Stimulated activated CD4-positive, alpha-beta T cell treated with anti-CD3 and anti-CD28 coated beads, TNF-alpha, amount 100 ng/mL, for 24 hours (primary cell): ENCODE results near the gene THOC5.
"Not testable (repeated sequence)": the region's sequence is repeated elsewhere in the genome, so short reads cannot be mapped to it uniquely, and the experiment has no call there.

Source experiments
- DNase-seq, 3 experiments: peaks; one replicate each; pipeline ENCODE4 v3.0.0-alpha.2; 2020; ENCODE audit warnings: low read depth in 3 of 3

Gene THOC5

GRCh38 chr22:29563652-29564460, 10.3 kb upstream of the THOC5 start:
- DNase-seq: no peak

GRCh38 chr22:29559853-29560252, 6.3 kb upstream of the THOC5 start:
- no peak for DNase-seq

- no peak for DNase-seq
Measured at GRCh38 chr22:29559030-29559429, 5.5 kb upstream of the THOC5 start.

GRCh38 chr22:29555065-29555644, 1.6 kb upstream of the THOC5 start:
- DNase-seq: no peak

- not testable (repeated sequence) for DNase-seq
Measured at GRCh38 chr22:29552357-29552756, 1.2 kb downstream of the THOC5 start.

- DNase-seq: no peak
Measured at GRCh38 chr22:29550005-29550404, 3.6 kb downstream of the THOC5 start.

- DNase-seq: not testable (repeated sequence)
Measured at GRCh38 chr22:29545045-29545444, 8.5 kb downstream of the THOC5 start.

GRCh38 chr22:29541845-29542244, 11.7 kb downstream of the THOC5 start:
- no peak for DNase-seq

GRCh38 chr22:29539105-29539504, 14.5 kb downstream of the THOC5 start:
- no peak for DNase-seq

- no peak for DNase-seq
Measured at GRCh38 chr22:29536411-29536810, 17.1 kb downstream of the THOC5 start.

GRCh38 chr22:29531419-29531818, 22.1 kb downstream of the THOC5 start:
- DNase-seq: no peak

GRCh38 chr22:29530716-29531115, 22.8 kb downstream of the THOC5 start:
- no peak for DNase-seq

- DNase-seq: no peak
Measured at GRCh38 chr22:29528144-29528543, 25.4 kb downstream of the THOC5 start.

GRCh38 chr22:29524442-29525191, 28.9 kb downstream of the THOC5 start:
- DNase-seq: peak in 1 of 3 experiments; percentile 10

- no peak for DNase-seq
Measured at GRCh38 chr22:29523761-29524160, 29.8 kb downstream of the THOC5 start.

GRCh38 chr22:29521526-29521925, 32.0 kb downstream of the THOC5 start:
- DNase-seq: no peak

GRCh38 chr22:29520851-29521250, 32.7 kb downstream of the THOC5 start:
- no peak for DNase-seq

GRCh38 chr22:29519996-29520395, 33.6 kb downstream of the THOC5 start:
- no peak for DNase-seq

- DNase-seq: no peak
Measured at GRCh38 chr22:29518427-29518826, 35.1 kb downstream of the THOC5 start.

- DNase-seq: no peak
Measured at GRCh38 chr22:29517215-29517908, 36.2 kb downstream of the THOC5 start.

GRCh38 chr22:29512031-29512430, 41.5 kb downstream of the THOC5 start:
- DNase-seq: no peak
